Fibroblast of skin of back (primary cell): ENCODE data around the gene SYNE1.
"Not testable (repeated sequence)": the region's sequence is repeated elsewhere in the genome, so short reads cannot be mapped to it uniquely, and the experiment has no call there.

Experiments
- DNase-seq: peaks from one replicate; pipeline ENCODE4 v3.0.0-alpha.2; 2013

SYNE1 gene

DNA sequence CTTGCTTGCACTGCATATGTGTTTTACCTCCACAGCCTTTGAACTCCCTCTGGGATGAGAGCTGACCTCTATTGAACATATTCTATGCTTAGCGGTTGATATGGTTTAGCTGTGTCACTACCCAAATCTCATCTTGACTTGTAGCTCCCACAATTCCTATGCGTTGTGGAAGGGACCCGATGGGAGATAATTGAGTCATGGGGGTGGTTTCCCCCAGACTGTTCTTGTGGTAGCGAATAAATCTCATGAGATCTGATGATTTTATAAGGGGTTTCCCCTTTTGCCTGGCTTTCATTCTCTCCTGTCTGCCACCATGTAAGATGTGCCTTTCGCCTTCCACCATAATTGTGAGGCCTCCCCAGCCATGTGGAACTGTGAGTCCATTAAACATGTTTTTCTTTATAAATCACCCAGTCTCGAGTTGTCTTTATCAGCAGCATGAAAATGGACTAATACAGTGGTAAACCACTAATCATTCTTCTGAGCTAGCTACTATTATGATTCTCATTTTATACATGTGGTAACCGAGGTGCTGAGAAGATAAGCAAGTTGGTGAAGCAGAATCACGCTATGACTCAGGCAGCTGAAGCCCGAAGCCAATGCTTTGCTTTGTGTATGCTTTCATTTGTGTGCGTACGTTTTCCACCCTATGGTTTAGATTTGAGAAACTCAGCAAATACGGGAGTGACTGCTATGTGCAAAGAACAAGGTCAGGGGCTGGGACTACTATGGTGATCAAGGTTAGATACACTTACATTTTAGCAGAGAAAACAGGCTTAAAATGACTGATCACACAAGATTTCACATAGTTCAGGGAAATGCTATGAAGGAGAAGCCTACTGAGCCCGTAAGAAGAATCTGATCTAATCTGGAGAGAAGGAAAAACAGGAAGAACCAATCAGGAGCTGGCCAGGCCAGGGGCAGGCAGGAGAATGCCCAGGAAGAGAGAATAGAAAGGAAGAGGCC lies 466.2 kb downstream of the SYNE1 start:
- DNase-seq, result peak; percentile 19

DNA sequence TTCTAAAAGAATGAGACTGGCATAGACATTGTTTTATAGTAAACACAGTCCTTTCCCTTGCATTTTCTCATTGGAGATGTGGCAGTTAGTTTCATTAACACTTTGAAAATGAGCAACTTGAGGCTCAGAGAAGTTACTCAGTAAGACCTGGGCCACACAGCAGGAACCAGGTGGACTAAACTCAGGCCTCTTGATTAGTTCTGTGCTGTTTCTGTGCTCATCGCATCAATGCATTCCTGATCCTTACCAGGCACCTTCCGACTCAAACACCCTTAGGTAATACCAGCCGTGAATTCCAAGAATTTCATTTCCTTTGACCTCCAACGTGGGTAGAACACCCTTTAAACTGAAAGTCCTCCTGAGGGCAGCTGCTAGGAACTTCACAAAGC lies 466.9 kb downstream of the SYNE1 start:
- DNase-seq, result no peak

DNA sequence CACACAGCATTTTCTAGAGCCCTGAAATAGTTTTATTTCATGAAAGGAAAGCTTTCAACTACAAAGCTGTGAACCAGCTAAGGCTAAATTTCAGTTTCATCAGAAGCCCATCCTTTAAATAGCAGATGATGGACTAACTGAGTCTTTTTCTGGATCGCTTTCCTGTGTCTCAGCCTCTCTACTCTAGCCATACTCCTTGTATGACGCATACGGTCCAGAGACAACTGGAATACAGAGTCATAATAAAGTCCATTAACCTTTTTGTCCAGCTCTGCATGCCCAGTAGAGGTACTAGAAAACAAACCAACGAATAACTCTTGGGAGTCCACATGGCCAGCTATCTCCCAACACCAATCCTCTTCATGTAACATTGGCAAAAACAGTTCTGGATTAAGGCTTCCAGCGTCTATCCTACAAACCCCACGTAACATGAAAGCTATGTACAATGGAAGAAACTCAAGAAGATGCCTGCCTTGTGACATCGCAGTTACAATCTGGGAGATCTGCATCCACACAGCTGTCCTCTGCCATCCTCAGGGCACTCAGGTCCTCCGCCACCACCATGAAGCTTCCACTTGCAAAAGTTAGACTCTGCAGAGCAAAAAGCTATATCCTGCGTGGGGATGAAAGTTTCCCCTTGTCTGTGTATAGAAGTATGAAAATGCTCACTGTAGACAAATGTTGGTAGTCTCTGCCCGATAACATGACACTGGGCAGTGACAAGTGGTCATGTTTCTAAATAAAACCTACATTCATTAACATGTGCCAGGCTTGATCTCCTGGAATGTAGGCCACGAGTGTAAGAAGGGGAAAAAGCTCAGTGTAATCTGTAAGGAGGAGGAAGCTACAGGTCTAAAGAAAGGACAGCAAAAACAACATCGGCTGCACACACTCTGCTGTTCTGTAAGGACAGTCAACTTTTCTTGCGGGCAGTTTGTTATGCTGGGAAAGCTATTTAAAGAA lies 469.2 kb downstream of the SYNE1 start:
- no peak for DNase-seq

DNA sequence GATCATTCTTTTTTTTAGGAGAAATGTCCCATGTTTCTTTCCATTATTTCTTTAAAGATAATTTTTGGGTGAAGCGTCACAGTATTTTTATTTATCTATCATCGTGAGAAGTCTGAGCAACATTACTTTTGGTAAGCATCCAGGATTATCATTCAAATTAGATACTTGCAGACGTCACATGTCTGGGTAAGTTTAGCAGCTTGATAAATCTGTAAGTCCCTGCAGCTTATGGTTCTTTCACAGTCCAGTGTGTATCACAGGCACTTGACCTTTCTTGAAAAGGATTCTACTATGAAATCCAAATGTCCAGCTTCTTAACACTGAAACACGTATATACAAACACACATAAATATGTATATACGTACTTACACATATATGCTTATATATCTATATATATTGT lies 470.3 kb downstream of the SYNE1 start:
- DNase-seq, result no peak

DNA sequence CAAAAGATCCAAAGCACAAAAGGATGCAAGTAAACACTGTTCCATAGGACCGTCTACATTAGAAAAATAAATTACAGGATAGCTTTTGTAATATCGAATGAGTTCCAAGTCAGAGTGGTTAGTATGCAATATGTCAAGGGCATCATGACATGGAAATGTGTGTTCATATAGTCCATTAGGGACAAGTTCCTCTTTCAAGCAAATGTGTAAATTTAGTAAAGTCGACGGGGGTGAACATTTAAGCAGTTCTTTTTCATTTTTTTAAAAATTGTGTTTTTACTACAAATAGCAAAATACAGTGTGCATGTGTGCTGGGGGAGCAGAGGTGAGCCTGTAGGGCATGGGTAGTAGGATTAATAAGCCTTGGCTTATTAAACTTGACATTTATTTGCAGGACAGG lies 470.7 kb downstream of the SYNE1 start:
- no peak for DNase-seq

DNA sequence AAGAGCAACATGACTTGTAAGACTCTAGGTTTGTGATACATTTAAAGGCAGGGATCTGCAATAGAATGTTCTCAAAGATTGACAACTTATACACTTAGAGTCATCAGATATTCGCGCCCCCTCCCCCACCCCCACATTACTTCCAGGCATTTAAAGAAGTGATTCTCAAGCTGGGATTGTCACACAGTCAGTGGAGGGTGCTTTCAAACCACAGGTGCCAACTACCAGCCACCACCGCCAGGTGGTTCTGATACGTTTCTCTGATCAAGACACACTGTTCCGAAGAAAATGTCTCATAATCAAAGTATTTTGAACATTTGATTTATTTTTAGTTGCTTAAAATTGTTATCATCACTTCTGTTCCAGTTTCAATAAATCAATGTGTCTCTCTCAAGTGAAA lies 472.2 kb downstream of the SYNE1 start:
- no peak for DNase-seq

DNA sequence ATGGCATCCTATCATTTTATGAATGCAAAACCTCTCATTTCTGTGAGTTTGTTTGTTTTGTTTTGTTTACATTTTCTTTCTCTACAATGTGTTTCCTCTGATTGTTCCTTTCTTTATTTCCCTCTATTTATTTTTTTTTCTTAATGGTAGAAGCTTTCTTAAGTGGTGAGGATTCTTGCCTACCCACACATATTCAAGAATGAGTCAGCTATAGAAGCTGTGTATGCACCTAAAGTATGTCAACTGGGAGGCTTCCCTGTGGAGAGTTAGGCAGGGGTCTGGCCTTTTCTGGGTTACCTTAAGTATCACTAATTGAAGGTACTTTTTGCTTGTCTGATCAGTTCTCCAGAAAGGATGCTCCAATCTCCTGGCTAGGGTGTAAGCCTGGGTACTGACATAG lies 475.7 kb downstream of the SYNE1 start:
- DNase-seq, result peak; percentile 66

DNA sequence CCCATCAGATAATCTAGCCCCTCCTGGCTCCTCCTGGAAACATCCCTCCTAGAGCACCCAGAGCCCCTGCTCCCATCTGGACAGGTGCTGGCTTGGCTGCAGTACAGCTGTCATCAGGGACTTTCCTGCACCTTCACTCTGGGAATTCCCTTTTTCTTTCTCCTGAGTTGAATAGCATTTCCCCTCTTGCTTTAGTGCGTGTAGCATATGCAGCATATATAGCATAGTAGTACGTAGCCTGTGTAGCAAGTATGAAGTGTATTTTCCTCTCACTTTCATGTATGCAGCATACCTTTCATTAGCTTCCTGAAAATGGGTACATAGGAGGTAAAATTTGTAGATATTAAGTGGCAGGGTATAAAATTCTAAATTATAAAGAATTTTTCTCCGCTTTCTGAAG lies 476.8 kb downstream of the SYNE1 start:
- no peak for DNase-seq

DNA sequence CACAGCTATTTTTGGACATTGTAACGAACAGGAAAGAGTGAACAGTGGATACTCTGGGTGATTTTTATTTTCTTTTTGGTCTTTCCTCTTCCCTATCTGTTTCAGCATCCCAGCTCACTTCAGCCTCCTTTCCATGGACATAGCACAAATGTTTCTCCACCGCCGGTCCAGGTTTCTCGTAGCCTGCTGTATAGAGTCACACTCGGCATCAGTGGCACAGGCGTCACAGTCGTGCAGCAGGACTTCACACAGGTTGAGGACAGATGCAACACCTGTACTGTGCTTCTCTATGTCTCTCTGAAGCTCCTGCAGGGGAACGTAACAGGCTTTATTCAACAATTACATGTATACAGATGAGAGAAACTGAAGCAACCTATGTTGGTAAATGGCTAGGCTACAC lies 481.4 kb downstream of the SYNE1 start:
- DNase-seq, result no peak

DNA sequence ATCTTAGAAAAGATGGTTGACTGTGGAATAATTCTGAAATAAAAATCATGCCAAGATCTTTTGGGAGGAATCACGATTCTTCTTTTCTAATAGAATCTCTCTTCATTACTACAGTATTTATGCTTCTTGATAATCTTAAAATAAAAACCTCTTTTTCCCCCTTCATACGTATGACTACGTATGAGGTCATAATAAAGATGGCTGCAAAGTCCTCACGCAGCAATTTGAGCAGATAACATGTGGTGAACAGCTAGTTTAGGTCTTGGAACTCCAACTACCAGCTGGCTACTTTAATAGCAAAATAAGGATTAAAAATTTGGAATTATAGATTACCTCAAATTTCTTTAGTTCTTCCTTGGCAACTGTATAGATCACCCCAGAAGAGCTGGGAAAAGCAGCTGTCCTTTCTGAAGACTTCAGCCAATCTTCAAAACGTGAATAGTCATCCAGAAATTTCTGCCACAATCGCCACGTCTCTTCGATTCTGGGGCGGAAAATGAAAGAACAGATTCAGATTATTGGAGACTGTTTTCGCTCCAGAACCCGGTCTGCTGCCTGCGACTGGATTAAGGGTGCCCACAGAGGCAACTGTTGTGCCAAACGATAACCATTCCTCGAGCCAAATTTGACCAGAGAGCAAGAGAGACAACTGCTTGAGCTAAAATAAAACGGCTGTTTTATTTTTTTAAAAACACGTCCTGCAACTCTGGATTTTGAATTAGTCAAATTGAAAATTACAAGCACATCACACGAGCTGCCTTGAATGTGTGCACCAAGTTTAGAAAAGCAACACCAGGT lies 482.4 kb downstream of the SYNE1 start:
- no peak for DNase-seq

DNA sequence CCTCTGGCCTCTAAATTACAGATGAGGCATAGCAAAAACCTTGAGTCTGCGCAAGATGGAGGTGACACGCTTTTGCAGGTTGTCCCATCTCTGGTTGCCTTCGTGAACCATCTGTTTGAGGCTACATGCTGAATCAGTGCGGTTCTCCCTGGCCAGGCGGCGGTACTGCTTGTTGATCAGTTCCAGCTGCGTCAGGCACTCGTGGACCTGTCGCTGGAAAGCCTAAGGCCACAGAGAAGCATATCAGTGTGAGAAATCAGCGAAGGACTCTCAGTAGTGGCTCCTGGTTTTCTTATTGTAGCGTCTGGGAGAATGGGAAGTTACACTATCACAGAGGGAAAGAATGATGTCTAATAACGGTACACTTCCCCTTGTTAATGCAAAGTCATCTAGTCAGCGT lies 485.2 kb downstream of the SYNE1 start:
- DNase-seq, result no peak

DNA sequence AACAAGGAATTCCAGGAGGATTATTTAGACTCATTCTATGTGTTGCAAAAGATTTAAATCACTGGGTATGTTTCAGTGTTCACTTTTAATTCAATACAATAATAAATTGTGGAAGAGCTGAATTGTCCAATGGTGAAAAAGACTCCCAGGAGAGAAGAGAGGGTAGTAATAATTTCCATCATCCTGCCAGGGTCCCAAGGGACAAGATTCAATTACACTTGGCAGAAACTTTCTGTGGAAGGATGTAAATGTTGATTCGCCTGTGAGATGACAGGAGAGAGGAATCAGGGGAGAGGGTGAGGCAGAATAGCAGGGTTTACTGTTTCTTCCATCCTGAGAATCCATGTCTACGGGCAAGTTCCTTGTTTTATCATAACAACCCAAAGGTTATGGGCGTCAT lies 487.0 kb downstream of the SYNE1 start:
- peak; percentile 68 for DNase-seq

DNA sequence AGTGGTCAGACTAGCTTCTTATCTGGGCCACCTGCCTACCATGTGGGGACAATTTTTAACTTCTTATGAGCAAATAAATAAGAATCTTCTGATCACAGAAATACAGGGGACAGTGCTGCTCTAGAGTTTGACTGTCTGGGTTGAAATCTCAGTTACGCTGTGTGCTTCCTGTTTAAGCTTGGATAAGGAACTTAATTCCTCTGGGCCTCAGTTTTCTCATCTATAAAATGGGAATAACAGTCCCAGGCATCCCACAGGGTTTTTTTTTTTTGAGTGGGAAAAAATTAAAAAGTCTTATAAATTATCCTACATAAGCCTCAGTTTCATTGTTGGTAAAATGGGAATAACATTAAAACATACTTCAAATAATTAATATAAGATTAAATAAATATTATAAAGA lies 488.8 kb downstream of the SYNE1 start:
- no peak for DNase-seq

DNA sequence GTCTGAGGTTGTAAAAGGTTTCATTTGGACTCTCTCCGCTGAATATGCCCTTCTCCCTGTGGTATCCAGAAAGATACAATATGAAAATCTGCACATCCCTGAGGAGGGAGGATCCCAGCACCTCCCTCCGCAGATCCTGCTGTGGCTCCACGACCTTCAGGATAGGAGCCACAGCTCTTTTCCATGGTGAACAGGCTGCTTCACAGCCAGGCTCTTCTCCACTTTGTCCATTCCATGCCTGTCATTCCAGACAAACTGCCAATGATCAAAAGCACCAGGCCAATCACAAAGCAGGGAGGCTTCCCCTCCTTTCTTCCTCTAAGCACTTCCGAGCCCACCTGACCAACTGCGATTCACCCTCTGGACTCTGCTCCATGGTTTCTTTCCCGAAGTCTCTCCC lies 489.9 kb downstream of the SYNE1 start:
- DNase-seq, result no peak

DNA sequence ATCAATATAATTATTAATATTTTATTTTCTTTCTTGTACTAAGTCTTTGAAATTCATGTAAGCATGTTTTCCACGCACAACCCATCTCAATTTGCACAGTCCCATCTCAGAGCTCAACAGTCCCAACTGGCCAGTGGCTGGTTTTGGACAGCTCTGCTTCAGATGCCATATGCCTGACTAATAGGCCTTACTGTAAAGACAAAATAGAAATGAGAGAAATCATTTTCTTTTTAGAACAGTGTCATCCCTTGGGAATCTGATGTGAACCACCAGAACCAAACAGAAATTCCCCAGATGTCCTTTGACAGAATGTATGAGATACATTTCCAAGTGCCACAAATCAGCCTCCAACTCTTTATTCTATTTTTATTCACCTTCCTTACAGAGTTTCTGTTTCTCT lies 490.8 kb downstream of the SYNE1 start:
- DNase-seq, result peak; percentile 92

DNA sequence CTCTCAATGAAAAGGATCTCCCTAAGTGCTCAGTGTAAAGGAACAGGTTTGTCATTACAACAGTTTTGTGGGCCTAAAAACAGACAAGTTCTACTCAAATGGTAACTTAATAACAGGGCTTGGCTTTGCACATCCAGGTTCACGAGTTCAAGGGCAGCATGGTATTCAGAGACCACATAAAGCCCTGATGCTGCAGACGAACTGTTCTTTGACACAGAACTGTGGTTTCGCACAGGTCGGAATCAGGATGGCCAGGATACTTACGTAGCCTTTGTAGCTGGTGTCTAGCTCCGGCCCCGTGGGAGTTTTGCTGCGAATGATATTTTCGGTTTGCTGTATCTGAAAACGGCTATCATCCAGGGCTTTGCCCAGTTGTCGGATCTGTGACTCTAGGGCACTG lies 493.8 kb downstream of the SYNE1 start:
- no peak for DNase-seq

DNA sequence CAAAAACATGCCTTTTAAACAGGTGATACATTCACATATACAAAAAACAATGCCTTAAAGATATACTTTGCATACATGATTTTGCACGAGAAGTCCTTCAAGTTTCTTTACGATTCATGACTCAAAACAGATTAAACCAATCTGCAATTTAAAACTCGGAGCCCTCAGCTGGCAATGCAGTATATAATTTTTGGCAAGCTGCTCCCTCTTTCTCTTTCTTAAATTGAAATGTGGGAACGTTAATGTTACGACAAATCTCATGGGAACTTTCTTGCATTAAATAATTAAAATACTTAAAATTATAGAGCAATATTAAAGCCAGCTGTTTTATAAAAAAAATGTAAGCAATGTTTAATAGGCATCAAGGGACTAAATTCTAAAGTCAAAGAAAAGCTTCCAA lies 495.1 kb downstream of the SYNE1 start:
- peak; percentile 6 for DNase-seq

DNA sequence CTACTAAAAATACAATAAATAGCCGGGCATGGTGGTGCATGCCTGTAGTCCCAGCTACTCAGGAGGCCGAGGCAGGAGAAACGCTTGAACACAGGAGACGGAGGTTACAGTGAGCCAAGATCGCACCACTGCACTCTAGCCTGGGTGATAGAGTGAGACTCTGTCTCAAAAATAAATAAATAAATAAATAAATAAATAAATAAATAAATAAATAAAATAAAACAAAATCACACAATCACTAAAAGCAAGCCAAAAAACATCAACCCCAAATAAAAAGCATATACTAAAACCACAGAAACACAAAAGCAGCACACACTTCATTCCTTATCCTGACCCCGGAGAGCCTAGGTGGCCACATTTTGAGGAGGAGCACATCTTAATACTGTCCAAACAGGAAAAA lies 498.8 kb downstream of the SYNE1 start:
- not testable (repeated sequence) for DNase-seq

DNA sequence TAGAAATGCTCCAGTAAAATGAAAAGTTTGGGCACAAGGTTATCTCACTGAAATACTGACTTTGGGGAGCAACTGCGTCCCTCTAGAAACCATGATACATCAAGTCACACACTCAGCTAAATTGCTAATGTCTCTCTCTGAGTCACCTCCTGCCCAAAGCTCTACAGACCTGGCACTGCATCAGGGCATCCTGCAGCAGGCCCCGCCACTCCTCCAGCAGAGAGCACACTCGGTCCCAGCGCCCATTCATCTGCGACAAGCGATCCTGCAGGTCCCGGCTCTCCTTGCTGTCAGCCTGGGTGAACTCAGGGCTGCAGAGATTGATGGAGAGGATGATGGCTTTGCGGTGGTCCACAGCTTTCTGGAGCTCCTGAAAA lies 500.7 kb downstream of the SYNE1 start:
- DNase-seq, result no peak

DNA sequence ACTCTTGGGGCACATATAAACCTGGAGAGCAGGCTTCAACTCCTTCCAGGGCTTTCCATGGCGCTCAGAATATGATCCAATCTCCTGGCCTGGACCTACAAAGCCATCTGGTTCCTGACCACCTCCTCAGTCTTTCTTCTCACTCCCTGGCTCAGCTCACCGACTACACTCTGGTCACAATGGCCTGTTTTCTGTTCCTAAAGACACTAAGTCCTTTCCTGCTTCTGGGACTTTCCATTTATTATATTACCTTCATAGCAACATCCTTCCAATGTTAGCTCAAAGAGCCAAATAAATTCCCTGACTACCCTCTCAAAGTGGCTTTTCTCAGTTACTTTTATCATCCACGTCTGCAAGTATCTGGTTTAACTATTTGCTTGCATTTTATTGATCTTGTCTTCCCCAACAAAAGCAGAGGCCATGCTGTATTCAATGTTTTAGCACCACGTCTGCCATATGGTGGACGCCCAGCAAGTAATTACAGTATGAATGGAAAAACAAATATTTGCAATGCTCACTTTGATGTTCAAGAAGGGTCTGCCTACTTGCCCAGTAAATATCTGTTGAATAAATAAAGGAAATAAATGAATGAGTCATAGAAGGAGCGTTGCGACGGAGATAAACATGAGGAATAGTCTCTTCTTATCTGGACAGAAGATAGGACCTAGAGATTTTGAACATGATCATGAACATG lies 501.3 kb downstream of the SYNE1 start:
- DNase-seq, result no peak

DNA sequence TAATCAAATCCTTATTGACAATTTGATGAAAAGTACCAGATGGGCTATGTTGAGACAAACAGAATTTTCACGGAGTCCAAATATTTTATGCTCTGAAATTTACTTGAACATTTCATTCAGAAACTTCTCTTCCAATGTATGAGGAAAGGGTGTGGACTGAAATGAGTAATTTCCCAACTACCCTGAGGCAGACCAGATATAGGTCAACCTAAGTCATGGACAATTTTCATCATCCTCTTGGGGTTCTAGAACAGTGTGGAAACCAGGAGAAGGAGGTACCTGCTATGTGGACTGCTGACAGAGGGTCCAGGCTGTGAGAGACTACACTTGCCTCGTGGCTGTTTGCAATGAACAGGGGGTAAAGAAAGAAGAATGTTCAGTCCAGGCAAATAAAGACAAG lies 506.7 kb downstream of the SYNE1 start:
- no peak for DNase-seq

DNA sequence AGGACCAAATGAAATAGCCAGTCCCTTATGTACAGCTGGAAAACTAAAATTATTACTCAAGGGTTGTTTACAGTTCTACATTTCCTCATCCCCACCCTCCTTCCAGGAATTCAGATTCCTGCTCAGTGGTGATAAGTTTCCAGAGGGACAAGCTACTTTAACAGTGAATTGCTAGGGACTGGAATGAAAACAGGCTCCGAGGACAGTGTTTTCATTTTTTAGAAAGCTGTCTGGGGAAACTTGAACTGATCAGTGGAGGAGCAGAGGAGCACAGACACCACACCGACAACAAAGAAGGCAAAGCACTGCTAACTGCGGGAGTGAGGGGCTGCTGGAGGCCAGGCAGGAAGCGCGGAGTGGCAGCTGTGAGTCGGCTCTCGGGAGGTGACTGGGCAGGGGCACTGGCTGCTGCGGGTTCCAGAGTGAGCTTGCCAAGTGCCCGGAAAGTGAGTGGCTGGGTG lies 507.4 kb downstream of the SYNE1 start:
- DNase-seq, result peak; percentile 45
